K562 treated with DMSO at 1 percent for 24 hours (cell line): ENCODE data around the gene IP6K1. TPM values are rescaled to one million over a fixed set of nuclear protein-coding genes. Genes with fewer than 3 reads are reported as not detected.

Experiments used
- total RNA-seq: library from RNA; unstranded; fragments of 300-600 nt; gene quantifications from 2 replicates; pipeline ENCODE4 v1.2.3, GENCODE V29; 2022; ENCODE audit warnings: low read depth; ENCODE audit not compliant: insufficient read depth

IP6K1 gene
- 36.0 and 40.6 TPM in 2 replicates for total RNA-seq

GRCh38 chr3:49786357-49787181 lies at the start of gene IP6K1:
TSS of gene IP6K1 (minus strand) at chr3:49786542. CDS start at chr3:49748040, 38,502 bp downstream.

GRCh38 chr3:49813497-49814174 lies 27.3 kb upstream of the IP6K1 start, which contains the start of gene UBA7:
TSS of gene UBA7 (minus strand) at chr3:49813953. CDS start at chr3:49813787, 166 bp downstream.

GRCh38 chr3:49802719-49803464 lies 16.6 kb upstream of the IP6K1 start, which contains the start of gene INKA1:
TSS of gene INKA1 (plus strand) at chr3:49803261. CDS start at chr3:49803393, 132 bp downstream.

GRCh38 chr3:49799761-49800160 lies 13.4 kb upstream of the IP6K1 start, which contains the start of gene CDHR4:
TSS of gene CDHR4 (minus strand) at chr3:49799873. CDS start at chr3:49799812, 61 bp downstream.

GRCh38 chr3:49723628-49724551 lies 62.5 kb downstream of the IP6K1 start, which contains the start of gene GMPPB:
TSS of gene GMPPB (minus strand) at chr3:49723951. CDS start at chr3:49723726, 225 bp downstream.

DNA sequence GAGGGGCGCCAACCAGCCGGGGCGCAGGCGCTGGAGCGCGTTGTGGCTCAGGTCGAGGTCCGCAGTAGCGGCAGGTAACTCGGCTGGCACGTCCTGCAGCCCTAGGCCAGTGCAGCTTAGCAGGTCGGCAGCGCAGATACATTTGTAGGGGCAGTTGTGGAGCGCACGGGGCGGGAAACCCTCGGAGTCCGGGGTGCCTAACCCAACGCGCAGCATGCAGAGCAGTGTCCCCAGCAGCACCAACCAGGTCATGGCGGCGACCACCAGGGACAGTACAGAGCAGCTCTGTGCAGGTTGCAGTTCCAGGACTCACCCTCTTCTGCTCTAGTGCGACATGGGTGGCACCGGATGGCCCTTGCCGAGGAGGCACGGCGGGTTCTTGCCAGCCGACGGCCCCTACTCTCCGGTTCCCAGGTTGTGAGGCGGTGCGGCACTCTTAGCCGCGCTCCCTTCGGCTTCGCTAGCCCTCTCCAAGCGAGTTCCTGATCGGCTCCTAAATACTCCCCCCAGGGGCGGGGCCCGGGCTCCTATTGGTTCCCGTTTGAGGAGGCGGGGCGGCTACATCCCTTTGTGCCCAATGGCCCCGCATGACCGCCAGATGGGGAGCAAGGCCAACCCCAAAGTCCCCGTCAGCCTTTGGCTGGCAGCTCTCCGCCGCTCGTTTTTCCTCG lies 67.0 kb downstream of the IP6K1 start, which contains the start of gene AMIGO3:
Gene AMIGO3 (minus strand): TSS at position 471 of the 671 bp plus-strand sequence. CDS start 219 bp downstream, at position 252.

DNA sequence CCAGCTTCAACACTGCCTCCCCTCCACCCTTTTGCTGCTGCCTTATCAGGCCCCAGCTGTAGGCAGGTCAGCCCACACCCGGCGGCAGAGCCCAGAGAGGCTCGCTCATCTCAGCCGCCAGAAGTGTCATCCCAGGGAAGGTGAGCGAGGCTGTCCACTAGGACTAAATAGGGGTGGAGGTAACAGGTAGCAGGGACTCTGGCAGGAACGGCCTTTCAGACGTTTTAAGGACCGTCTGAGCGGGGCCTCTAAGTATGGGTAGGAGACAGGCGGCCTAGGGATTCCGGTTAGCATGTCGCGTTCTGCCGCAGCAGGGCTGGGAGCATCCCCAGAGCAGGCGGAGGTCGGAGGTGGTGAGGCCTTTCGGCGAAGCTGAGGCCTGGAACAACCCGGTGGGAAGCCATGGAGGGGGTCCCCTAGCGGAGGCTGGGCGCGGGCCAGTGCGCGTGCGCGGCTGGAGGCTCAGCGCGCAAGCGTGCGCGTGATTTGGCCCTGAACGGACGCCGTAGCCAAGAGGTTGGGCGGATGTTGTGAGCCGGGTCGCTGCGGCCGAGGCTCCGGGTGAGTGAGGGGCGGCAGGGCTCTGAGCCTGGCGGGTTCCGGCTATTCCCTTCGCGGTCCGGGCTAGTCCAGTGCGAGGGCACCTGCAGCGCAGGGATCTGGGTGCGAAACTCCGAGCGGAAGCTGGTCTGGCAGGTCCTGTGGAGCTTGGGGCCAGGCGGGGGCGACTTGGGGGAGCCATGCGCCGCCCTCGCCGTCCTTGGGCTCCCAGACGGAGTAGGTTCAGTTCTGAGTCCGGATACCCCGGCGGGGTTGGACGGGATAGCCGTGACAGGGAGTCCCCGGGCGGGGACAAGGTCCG lies 97.1 kb downstream of the IP6K1 start, which contains the start of the genes MST1 and RNF123:
Gene MST1 (minus strand): TSS at position 429 of the 862 bp plus-strand sequence. CDS start 783 bp downstream, outside the sequence.
Gene RNF123 (plus strand): TSS at position 512 of the 862 bp plus-strand sequence. CDS start 1,609 bp downstream, outside the sequence.

Other genes with a start within 250 kb of the IP6K1 start
- 0.15 and 0.22 TPM in 2 replicates for gene BSN, start 232.1 kb downstream of the IP6K1 start, total RNA-seq
- gene APEH, start 112.2 kb downstream of the IP6K1 start, total RNA-seq = 158 and 162 TPM in 2 replicates
- gene MST1, start 97.1 kb downstream of the IP6K1 start, total RNA-seq = 1.8 and 3.8 TPM in 2 replicates
- 40.0 and 41.8 TPM in 2 replicates for gene RNF123, start 97.0 kb downstream of the IP6K1 start, total RNA-seq
- gene AMIGO3, start 66.9 kb downstream of the IP6K1 start, total RNA-seq = 5.7 and 8.4 TPM in 2 replicates
- gene GMPPB, start 62.6 kb downstream of the IP6K1 start, total RNA-seq = 18.7 and 20.7 TPM in 2 replicates
- 0.37 TPM in 1 of 2 replicates, not detected in the other for gene CDHR4, start 13.3 kb upstream of the IP6K1 start, total RNA-seq
- gene INKA1, start 16.7 kb upstream of the IP6K1 start, total RNA-seq = 2.8 and 4.2 TPM in 2 replicates
- 18.5 and 21.1 TPM in 2 replicates for gene UBA7, start 27.4 kb upstream of the IP6K1 start, total RNA-seq
- gene TRAIP, start 70.0 kb upstream of the IP6K1 start, total RNA-seq = 22.9 and 24.3 TPM in 2 replicates
- 0.20 and 0.76 TPM in 2 replicates for gene CAMKV, start 83.4 kb upstream of the IP6K1 start, total RNA-seq
- 5.2 and 9.9 TPM in 2 replicates for gene MST1R, start 117.3 kb upstream of the IP6K1 start, total RNA-seq
- 14.4 and 14.5 TPM in 2 replicates for gene MON1A, start 143.3 kb upstream of the IP6K1 start, total RNA-seq
- gene RBM6, start 153.6 kb upstream of the IP6K1 start, total RNA-seq = 29.5 and 31.5 TPM in 2 replicates